NCI-H748 (cell line): ENCODE measurements around the gene PLEKHN1.

Experiments
- DNase-seq: peaks from one replicate; lab custom pipeline; 2025; ENCODE audit not compliant: unreplicated experiment; lab: John Stamatoyannopoulos, UW

The PLEKHN1 gene

GRCh38 chr1:929712-930632, 36.3 kb upstream of the PLEKHN1 start:
- DNase-seq, result no peak

- DNase-seq, result no peak
Observed at GRCh38 chr1:930633-931138, 35.6 kb upstream of the PLEKHN1 start.

GRCh38 chr1:931380-932172, 34.7 kb upstream of the PLEKHN1 start:
- DNase-seq, result no peak

DNA sequence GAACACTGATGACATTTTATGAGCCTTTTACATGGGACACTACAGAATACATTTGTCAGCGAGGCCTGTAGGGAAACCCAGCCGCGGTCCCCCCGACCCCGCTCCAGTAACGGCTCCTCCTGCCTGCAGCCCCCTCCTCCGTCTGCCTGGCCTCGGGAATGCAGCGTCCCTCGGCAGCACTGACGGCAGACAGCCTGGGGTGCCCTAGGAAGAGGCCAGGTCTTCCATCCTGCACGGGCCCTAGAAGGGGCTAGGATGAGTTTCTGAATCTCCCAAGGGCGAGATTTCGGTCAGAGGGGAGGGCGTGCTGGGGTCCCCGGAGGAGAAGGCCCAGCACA, 34.1 kb upstream of the PLEKHN1 start:
- DNase-seq, result no peak

GRCh38 chr1:932776-933602, 33.3 kb upstream of the PLEKHN1 start:
- DNase-seq, result no peak

- peak; percentile 14 for DNase-seq
Observed at GRCh38 chr1:933603-933940, 32.7 kb upstream of the PLEKHN1 start.

DNA sequence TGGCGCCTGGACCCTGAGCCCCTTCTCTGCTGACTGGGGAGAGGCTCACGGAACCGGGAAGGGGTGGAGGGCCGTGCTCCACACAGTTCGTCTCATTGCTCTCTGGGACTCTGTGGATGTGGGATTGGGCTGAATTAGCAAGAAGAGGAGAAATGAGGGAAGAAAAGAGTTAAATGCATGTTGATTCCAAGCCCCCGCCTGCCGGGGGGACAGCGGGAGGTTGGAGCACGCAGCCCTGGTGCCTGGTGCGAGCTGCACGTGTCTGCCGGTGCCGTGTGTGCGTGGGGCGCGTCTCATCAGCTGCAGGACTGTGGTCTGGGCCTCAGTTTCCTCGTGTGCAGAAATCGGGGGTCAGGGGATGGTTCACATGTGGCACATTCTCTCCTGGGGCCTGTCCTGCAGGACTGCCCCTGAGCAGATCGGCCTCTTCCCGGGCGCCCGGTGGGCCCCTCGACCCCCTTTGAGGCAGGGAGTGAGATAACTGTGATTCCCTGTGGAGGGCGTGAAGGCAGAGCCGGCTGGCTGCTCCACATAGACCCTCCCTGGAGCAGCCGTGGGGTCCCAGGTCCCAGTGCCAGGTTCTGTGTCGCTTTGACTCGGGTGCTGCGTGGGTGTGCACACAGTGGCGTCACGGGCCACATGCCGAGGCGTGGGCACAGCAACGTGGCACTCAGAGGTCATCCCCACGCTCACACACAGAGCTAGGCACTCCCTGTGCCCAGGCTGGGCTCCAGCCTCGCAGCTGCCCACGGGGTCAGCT, 31.1 kb upstream of the PLEKHN1 start:
- peak; percentile 46 for DNase-seq

- DNase-seq, result peak; percentile 88
Observed at GRCh38 chr1:935751-936231, 30.5 kb upstream of the PLEKHN1 start.

- no peak for DNase-seq
Observed at GRCh38 chr1:936348-937264, 29.7 kb upstream of the PLEKHN1 start.

GRCh38 chr1:937521-937920, 28.8 kb upstream of the PLEKHN1 start:
- DNase-seq, result no peak

DNA sequence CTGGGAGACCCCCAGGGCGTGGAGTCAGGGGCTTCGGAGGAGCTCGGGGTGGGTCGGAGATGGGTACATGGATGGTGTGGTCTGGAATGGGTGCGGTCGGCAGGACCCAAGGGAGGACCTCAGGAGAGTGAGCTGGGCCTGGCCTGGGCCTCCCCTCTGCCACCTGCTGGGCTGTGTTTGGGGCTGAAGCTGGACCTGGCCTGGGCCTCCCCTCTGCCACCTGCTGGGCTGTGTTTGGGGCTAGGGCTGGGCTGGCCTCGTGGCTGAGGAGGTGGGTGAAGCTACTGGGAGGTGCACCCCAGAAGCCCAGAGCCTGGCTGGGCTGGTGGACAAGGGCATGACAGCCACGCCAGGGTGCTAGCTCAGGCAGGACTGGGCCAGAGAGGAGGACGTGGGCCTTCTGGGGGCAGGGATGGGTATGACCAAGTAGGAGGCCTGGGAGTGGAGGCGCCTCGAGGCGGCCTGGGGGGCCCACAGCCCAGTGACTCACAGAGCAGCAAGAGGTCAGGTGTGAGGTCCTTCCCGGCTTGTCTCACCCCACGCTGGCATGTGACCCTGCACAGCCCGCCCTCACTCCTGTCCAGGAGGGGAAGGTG, 28.1 kb upstream of the PLEKHN1 start:
- DNase-seq, result no peak

GRCh38 chr1:938711-939489, 27.4 kb upstream of the PLEKHN1 start:
- no peak for DNase-seq

DNA sequence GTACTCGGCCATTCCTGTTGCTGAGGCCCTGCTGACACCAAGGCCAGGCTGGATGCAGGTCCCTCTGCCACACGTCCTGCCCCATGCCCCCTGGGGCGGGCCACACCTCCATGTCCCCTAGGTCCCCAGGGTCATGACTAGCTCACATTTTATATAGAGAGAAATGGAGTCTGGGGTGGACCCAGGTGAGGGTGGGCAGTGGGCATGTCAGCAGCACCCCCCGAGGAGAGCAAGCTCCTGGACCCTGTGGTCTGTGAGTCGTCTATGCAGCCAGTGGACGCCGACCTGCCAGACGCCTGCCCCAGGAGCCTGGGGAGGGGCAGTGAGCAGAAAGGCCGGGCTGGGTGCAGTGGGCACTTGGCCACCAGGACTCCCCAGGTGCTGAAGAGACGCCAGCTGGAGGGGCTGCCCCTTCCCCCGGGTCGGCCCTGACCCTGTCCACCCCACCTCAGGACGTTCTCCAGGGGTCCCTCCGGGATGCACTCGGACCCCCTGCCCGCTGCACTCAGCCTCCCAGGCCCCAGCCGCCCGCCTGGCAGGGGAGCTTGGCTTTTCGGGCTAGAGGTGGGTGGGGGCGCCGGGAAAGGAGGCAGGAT, 26.7 kb upstream of the PLEKHN1 start:
- DNase-seq, result no peak

DNA sequence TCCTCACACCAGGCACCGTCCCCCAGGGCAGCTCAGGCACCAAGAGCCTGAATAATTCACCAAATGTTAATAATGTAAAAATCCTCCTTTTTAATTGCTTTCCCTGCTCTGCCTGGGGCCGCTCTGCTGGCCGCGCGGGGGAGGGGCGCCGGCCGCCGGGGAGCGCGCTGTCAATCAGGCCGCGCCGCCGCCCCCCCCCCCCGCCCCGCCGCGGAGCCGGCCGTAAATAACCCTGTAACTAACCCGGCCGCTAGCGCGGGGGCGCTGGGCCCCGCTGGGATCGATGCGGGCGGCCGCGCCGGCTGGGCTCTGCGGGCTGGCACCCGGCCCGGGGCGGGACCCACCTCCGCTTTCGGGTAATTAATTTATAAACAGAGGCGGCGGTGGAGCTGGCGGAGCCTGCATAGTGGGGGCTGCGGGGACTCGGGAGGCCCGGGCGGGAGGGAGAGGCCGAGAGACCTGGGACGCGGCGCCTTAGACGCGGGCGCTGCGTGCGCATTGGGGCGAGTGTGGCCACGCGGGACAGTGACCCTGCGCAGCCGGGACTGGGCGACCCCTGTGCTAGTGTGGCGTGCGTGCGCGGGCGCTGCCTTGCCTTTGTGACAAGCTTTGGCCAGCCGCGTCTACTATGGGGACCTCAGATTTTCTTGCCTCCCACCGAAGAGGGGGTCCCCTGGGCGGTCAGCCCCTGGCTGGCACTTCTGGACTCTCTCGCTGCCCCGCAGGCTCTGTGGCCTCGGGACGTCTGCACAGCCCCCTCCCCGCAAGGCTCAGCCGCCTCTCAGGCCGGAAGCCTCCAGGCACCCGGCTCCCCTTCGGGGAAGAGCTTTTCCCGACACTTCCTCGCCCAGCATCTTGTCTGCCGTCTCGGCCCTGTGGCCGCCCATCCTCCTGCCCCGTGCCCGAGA, 25.9 kb upstream of the PLEKHN1 start:
- DNase-seq, result peak; percentile 69

- no peak for DNase-seq
Observed at GRCh38 chr1:941015-941587, 25.2 kb upstream of the PLEKHN1 start.

DNA sequence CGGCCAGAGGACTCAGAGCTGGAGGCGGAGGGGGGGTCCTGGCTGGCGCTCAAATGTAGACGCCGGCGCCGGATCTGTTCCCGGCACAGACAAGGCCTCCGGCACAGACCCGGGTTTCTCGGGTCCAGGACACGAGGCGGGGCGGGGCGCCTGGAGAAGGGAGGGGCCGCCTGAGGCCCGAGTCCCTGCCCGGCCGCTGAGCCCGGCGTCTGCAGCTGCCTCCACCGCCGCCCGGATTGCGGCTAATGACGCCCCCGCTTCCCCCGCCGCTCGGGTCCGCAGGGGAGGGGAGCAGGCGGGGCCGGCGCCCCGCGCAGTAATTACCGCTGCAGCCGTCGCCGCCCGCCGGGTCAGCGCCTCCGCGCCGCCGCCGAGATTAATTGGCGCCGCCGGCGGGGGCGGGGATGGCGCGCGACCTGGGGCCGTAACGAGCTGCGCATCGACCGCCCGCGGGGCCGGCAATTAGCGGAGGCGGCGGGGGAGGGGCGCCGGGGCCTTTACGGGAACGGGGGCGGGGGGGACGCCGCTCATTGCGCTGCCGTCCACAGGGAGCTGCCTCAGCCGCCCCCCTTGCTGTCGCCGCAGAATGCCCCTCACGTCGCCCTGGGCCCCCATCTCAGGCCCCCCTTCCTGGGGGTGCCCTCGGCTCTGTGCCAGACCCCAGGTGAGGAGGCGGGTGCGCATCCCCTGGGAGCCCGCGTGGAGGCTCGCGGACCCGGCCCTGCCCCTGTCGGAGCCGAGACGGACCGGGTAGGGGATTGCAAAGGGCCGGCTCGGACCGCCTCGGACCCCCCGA, 24.5 kb upstream of the PLEKHN1 start:
- peak; percentile 89 for DNase-seq
